ENCODE measurements around the gene NECTIN4.

- no peak for TF ChIP-seq GATA2 (IDR thresholded peaks at IDR 0.05; ENCODE audit: low read depth, low read length)
- no peak for TF ChIP-seq GATA3 (IDR thresholded peaks at IDR 0.05; ENCODE audit: low read depth, low read length)
These were observed 9.1 kb upstream of the NECTIN4 start, which contains the start of gene KLHDC9 for GRCh38 chr1:161098210-161099068.

Data from SH-SY5Y (cell line).